Astrocyte of the cerebellum (primary cell): Measurements from ENCODE around the gene LMO3.

Source experiments
- DNase-seq: peaks from one replicate; pipeline ENCODE4 v3.0.0-alpha.2; 2011; ENCODE audit warnings: low read depth
- H3K4me3 ChIP-seq: 2 replicates; pipeline ENCODE4 v1.5.1; 2011; ENCODE audit warnings: mild to moderate bottlenecking, low read depth, low read length, moderate library complexity
- in situ Hi-C: cut with HindIII; loops from 2 replicates; pipeline ENCODE4 v1.10.0; 2017; ENCODE audit warnings: low sequenced_read_pairs
- TF ChIP-seq, protein P1 (sequence below): IDR thresholded peaks from 2 replicates; pipeline ENCODE4 v1.5.1; 2012; ENCODE audit warnings: low read length, low read depth, moderate library complexity, mild to moderate bottlenecking; ENCODE audit errors: missing control alignments

The LMO3 gene

DNA sequence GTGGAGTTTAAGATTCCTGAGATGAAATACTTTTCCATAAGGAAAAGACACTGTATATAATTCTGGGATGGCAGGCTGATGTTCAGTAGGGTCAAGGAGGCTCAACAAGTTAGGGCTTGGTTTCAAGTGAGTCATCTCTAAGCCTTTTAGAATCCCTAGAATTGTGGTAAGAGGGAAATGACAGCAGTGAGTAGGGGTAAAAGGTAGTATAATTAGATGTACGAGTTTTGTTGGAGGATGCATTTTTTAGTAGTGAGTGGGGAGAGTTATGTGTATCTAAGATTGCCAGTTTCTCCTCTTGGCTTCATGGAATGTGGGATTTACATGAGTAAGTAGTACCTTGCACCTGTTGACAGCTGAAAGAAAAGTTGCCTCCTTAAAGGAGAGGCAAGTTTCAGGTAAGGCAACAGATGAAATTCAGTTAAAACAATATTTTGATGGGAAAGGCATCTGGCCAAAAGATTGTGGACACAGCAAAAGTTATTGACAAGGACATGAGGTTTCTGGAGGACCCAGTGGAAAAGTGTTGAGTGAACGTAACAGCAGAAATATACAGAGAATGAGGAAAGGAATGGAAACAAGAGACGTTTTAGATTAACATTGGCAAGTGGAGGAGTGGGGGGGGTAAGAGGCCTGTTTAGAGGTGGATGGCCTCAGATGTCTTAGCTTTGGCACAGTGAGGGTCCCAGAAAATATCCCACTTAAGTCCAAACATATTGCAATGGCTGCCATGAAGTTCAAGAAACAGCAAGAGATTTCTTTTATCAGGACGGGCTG is 21.8 kb downstream of the LMO3 start:
- DNase-seq, result no peak
- TF ChIP-seq, protein P1, sequence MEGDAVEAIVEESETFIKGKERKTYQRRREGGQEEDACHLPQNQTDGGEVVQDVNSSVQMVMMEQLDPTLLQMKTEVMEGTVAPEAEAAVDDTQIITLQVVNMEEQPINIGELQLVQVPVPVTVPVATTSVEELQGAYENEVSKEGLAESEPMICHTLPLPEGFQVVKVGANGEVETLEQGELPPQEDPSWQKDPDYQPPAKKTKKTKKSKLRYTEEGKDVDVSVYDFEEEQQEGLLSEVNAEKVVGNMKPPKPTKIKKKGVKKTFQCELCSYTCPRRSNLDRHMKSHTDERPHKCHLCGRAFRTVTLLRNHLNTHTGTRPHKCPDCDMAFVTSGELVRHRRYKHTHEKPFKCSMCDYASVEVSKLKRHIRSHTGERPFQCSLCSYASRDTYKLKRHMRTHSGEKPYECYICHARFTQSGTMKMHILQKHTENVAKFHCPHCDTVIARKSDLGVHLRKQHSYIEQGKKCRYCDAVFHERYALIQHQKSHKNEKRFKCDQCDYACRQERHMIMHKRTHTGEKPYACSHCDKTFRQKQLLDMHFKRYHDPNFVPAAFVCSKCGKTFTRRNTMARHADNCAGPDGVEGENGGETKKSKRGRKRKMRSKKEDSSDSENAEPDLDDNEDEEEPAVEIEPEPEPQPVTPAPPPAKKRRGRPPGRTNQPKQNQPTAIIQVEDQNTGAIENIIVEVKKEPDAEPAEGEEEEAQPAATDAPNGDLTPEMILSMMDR, result no peak
- in situ Hi-C loops, result no loop called here

DNA sequence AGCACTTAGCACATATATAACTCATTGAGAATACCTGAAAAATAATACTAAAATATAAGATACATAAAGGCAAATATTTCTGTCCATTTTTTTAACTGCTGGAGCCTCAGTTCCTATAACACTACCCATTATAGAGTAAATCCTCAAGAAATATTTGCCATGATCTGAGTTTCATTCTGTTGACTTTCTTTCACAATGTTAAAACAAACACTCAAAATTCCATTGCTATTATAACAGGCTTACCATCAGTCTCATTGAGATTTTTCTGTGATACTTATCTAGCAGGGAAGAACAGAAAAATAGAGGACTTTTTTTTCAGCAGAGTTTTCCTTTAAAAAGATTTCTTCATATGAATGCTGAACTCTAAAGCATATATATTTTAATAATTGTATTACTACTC is 24.5 kb downstream of the LMO3 start:
- in situ Hi-C loops, result no loop called here
- no peak overlapping the region for H3K4me3 ChIP-seq
- DNase-seq, result no peak
- TF ChIP-seq, protein P1, result no peak

More for the DNA sequence above, 21.8 kb downstream of the LMO3 start:
- H3K4me3 ChIP-seq, result no peak overlapping the region

DNA sequence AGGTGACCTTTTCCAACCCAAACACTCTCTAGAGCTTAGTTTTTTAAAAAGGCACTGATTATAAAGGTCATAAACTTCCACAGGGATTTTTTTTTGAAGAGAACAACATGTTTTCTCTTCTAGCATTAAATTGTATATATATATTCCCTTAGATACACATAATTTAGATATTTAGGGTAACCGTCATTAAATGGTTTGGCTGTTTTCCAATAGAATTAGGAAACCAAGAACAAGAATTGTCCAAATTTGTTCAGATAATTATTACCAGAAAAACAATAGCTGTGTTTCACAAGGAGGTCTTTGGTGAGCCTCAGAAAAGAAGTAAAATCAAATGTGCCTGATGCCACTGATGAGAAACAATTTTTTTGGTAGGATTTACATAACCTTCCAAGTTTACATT is 26.9 kb downstream of the LMO3 start:
- H3K4me3 ChIP-seq, result no peak overlapping the region
- DNase-seq, result no peak
- in situ Hi-C loops, result no loop called here
- TF ChIP-seq, protein P1, result no peak

DNA sequence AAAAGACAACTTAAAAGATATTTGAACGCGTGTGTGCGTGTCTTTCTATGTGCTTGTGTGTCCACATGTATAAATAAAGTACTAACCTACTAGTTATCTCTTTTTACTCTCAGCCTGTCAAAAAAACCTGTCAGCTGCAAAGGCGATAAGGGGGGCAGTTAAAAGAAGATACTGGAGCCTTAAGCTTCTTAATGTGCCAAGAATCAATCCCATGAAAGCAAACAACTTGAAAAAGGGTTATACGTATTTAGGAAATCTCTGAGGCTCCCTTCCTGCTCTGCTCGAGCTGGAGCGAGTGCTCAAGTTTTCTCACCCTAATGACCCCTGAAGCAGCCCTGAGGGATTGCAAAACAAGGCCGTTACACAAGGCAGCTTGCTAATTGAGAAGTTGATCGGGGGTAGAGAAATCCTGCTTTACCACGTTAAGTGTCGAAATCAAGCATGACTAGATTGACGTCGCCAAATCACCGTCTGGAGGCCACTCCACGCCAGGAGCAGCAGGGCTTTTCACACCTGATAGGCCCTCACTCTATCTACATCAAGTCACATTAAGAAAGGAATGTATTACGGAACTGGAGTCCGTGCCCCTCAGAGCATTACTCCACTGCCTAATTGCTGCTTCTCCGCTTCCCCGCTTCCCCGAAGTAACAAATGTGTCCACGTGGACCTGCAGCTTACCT is 32.4 kb downstream of the LMO3 start:
- in situ Hi-C loops, result no loop called here
- TF ChIP-seq, protein P1, result no peak
- no peak for DNase-seq
- H3K4me3 ChIP-seq, result no peak overlapping the region

DNA sequence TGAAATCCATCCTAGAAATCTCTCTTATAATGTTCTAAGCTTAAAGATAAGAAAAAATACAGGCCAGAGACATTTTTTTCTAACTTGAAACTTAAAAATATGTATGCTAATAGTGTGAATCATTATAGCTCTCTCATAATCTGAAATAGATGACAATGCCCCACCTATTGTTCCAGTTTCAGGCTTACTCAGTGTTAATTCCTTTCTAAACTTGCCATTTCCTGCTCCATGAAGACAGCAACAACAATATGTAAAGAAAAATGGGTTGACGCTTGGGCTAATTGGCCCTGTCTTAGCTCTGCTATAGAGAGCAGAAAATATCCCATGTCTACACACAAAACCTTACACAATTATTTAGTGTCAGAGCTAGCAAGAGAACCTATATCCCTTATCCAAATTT is 37.1 kb downstream of the LMO3 start:
- TF ChIP-seq, protein P1, result no peak
- in situ Hi-C loops, result no loop called here
- no peak overlapping the region for H3K4me3 ChIP-seq
- DNase-seq, result no peak

DNA sequence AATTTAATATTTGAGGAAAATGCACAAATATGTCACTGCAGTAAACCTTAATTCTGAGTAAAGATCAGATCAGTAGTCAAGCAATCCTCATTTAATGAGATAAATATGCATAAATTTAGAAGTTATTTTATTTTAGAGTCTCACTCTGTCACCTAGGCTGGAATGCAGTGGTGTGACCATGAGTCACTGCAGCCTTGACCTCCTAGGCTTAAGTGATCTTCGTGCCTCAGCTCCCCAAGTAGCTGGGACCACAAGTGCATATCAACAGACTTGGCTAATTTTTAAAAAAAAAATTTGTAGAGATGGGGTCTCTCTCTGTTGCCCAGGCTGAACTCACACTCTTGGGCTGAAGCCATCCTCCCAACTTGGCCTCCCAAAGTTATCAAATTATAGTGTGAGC is 41.3 kb downstream of the LMO3 start:
- TF ChIP-seq, protein P1, result no peak
- DNase-seq, result no peak
- in situ Hi-C loops, result no loop called here
- no peak overlapping the region for H3K4me3 ChIP-seq
